Measurements from ENCODE around the gene MRPS17.
A peak's percentile ranks its signal among the peaks of the same experiment; 100 is the strongest.

The MRPS17 gene

DNA sequence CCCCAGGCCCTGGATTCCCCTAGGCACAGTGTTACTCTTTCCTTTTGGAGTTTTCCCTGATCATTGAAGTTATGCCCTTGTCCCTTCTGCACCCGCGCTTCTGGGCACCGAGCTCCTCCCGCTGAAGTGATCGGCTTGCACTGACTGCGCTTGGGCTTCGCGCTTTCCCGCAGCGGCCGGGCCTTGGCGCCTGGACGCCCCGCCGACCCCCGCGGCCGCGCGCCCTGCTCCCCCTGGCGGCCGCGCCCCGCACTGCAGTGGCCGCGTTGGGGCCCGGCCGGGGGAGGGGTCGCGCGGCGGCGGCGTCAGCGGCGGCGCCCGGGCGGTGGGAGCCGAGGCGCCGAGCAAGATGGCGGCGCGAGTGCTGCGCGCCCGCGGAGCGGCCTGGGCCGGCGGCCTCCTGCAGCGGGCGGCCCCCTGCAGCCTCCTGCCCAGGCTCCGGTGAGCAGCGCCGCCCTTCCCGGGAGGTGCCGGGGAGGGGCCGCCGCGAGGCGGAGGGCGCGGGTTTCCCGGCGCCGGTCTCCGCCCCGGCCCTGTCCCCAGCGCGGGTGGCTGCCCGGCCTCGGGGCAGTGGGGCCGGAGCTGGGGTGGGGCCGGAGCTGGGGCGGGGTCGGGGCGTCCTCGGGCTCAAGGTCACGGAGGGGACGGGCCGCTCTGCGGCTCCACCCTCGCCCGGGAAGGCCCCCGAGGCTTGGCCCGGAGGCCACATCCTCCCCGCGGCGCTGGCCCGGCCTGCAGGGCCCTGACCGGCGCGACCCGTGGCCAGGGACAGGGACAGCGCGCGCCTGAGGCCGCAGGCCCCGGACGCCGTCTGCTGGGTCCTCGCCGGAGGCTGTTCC lies 12.8 kb downstream of the MRPS17 start, which contains the start of gene NIPSNAP2:
Gene NIPSNAP2, plus strand, starts transcription at position 325 of the 839 bp plus-strand sequence. Its CDS starts 25 bp downstream, at position 350.
- Histone ChIP-seq H3K79me2 (ENCODE audit: low read length) (peaks cover 3% of the 10 kb centered on the region; the same call in 1 of the 2 replicates), H2AFZ (ENCODE audit: low read length) (peak within 1 kb of the TSS; percentile 82), H4K20me1 (ENCODE audit: insufficient read depth, low read length) (no peaks in the 10 kb centered on the region)

DNA sequence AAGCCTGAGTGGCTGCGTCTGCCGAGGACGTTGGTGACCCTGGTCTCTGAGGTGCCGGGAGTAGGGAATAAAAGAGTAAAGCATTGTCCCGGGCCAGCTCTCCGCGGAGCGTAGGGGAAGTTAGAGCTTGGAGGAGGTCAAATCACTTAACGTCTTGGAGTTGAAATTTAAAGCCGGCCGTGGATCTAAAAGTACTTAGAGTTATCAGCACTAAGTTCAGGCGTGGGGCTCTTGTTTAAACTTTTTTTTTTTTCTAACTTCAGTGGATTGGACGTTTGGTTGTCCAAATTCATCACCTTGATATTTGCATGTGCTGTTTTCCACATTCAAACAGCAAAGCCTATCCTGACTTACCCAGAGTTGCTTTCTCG lies 13.4 kb downstream of the MRPS17 start:
- no peaks in the 10 kb centered on the region for H3K9me3 ChIP-seq (replicated peaks; ENCODE audit: insufficient read depth, low read length)
- peak overlapping the region; percentile 78 for H3K4me2 ChIP-seq (ENCODE audit: low read depth, low read length)
- H3K4me1 ChIP-seq (ENCODE audit: low read length), result peaks cover 4% of the 10 kb centered on the region; the same call in 1 of the 2 replicates
- peak overlapping the region; percentile 74 for H3K4me3 ChIP-seq (ENCODE audit: low read length)
- H3F3A ChIP-seq (ENCODE audit: insufficient read depth, low read length), result no peaks in the 10 kb centered on the region; the same call in 1 of the 2 replicates
- TF ChIP-seq EZH2phosphoT487 (IDR thresholded peaks at IDR 0.05; ENCODE audit: low read length) (no peak), EZH2 (optimal IDR thresholded peaks at IDR 0.05; ENCODE audit: low read depth, low read length) (no peak)
- TF ChIP-seq, protein P1, sequence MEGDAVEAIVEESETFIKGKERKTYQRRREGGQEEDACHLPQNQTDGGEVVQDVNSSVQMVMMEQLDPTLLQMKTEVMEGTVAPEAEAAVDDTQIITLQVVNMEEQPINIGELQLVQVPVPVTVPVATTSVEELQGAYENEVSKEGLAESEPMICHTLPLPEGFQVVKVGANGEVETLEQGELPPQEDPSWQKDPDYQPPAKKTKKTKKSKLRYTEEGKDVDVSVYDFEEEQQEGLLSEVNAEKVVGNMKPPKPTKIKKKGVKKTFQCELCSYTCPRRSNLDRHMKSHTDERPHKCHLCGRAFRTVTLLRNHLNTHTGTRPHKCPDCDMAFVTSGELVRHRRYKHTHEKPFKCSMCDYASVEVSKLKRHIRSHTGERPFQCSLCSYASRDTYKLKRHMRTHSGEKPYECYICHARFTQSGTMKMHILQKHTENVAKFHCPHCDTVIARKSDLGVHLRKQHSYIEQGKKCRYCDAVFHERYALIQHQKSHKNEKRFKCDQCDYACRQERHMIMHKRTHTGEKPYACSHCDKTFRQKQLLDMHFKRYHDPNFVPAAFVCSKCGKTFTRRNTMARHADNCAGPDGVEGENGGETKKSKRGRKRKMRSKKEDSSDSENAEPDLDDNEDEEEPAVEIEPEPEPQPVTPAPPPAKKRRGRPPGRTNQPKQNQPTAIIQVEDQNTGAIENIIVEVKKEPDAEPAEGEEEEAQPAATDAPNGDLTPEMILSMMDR (IDR thresholded peaks at IDR 0.05; ENCODE audit: low read length), result no peak
- H3K27me3 ChIP-seq (replicated peaks; ENCODE audit: insufficient read depth, low read length), result no peaks in the 10 kb centered on the region
- H3K79me2 ChIP-seq (ENCODE audit: low read length), result peaks cover 3% of the 10 kb centered on the region; the same call in 1 of the 2 replicates
- DNase-seq, result peak; percentile 25
- no peaks in the 10 kb centered on the region for H4K20me1 ChIP-seq (ENCODE audit: insufficient read depth, low read length)
- H3K36me3 ChIP-seq (replicated peaks; ENCODE audit: insufficient read depth, low read length), result no peaks in the 10 kb centered on the region
- H3K9ac ChIP-seq (ENCODE audit: low read length), result peak overlapping the region; percentile 80
- peak overlapping the region; percentile 79 for H2AFZ ChIP-seq (ENCODE audit: low read length)
- no peaks in the 10 kb centered on the region for H3K9me2 ChIP-seq (replicated peaks; ENCODE audit: insufficient read depth, low read length)
- H3K27ac ChIP-seq (ENCODE audit: low read length), result peak overlapping the region; percentile 44; the same call in 1 of the 2 replicates

More for the DNA sequence above, 12.8 kb downstream of the MRPS17 start, which contains the start of gene NIPSNAP2:
- TF ChIP-seq EZH2 (optimal IDR thresholded peaks at IDR 0.05; ENCODE audit: low read depth, low read length) (no peak), EZH2phosphoT487 (IDR thresholded peaks at IDR 0.05; ENCODE audit: low read length) (no peak)
- TF ChIP-seq, protein P1 (IDR thresholded peaks at IDR 0.05; ENCODE audit: low read length), result no peak
- Histone ChIP-seq H3K27ac (ENCODE audit: low read length) (peak within 1 kb of the TSS; percentile 44; the same call in 1 of the 2 replicates), H3K4me1 (ENCODE audit: low read length) (peaks cover 4% of the 10 kb centered on the region; the same call in 1 of the 2 replicates), H3K4me2 (ENCODE audit: low read depth, low read length) (peak within 1 kb of the TSS; percentile 86), H3F3A (ENCODE audit: insufficient read depth, low read length) (no peaks in the 10 kb centered on the region; the same call in 1 of the 2 replicates), H3K9me2 (replicated peaks; ENCODE audit: insufficient read depth, low read length) (no peaks in the 10 kb centered on the region), H3K36me3 (replicated peaks; ENCODE audit: insufficient read depth, low read length) (no peaks in the 10 kb centered on the region), H3K9me3 (replicated peaks; ENCODE audit: insufficient read depth, low read length) (no peaks in the 10 kb centered on the region), H3K27me3 (replicated peaks; ENCODE audit: insufficient read depth, low read length) (no peaks in the 10 kb centered on the region), H3K4me3 (ENCODE audit: low read length) (peak within 1 kb of the TSS; percentile 74), H3K9ac (ENCODE audit: low read length) (peak within 1 kb of the TSS; percentile 80)
- DNase-seq, result peak; percentile 69

DNA sequence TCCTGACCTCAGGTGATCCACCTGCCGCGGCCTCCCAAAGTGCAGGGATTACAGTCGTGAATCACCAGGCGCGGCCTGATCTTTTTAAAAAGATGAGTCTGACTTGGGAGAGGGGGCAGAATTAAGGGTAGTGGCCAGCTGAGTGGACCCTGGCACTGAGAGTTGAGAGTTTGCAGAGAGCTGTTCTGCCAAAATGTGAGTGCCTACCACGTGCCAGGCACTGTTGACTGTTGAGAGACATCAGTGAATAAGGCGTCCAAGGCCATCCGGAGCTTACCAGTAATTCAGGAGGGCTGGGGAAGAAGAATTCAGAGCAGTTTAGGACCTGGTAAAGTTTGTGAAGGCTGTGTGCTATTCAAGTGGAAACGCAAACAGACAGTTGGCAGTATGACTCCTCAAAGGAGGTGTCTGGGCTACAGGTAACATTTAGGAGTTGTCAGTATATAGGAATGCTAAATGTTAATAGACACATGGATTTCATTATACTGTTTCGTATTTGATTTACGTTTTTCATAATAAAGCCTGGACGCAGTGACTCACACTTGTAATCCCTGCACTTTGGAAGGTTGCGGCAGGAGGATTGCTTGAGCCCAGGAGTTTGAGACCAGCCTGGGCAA lies 14.2 kb downstream of the MRPS17 start:
- Histone ChIP-seq H3K4me2 (ENCODE audit: low read depth, low read length) (no peak overlapping the region), H2AFZ (ENCODE audit: low read length) (no peak overlapping the region), H3K9me2 (replicated peaks; ENCODE audit: insufficient read depth, low read length) (no peaks in the 10 kb centered on the region), H3K27me3 (replicated peaks; ENCODE audit: insufficient read depth, low read length) (no peaks in the 10 kb centered on the region), H3K36me3 (replicated peaks; ENCODE audit: insufficient read depth, low read length) (no peaks in the 10 kb centered on the region), H3K4me3 (ENCODE audit: low read length) (no peak overlapping the region), H3K4me1 (ENCODE audit: low read length) (peaks cover 4% of the 10 kb centered on the region; the same call in 1 of the 2 replicates), H3K79me2 (ENCODE audit: low read length) (peaks cover 9% of the 10 kb centered on the region; the same call in 1 of the 2 replicates), H3K9ac (ENCODE audit: low read length) (no peak overlapping the region), H4K20me1 (ENCODE audit: insufficient read depth, low read length) (no peaks in the 10 kb centered on the region), H3K9me3 (replicated peaks; ENCODE audit: insufficient read depth, low read length) (no peaks in the 10 kb centered on the region), H3F3A (ENCODE audit: insufficient read depth, low read length) (no peaks in the 10 kb centered on the region; the same call in 1 of the 2 replicates), H3K27ac (ENCODE audit: low read length) (no peak overlapping the region)
- DNase-seq, result no peak
- TF ChIP-seq, protein P1 (IDR thresholded peaks at IDR 0.05; ENCODE audit: low read length), result no peak
- TF ChIP-seq EZH2phosphoT487 (IDR thresholded peaks at IDR 0.05; ENCODE audit: low read length), result no peak
- no peak for TF ChIP-seq EZH2 (optimal IDR thresholded peaks at IDR 0.05; ENCODE audit: low read depth, low read length)

All from MM.1S (cell line).